Mesenchymal stem cell (in vitro differentiated cells and primary cell): ENCODE results near the gene CEBPZ.
A peak's percentile ranks its signal among the peaks of the same experiment; 100 is the strongest.

ENCODE experiments used
- DNase-seq: peaks from one replicate; pipeline ENCODE4 v3.0.0-alpha.2; 2013
- H2AFZ ChIP-seq: one replicate; pipeline ENCODE4 v1.6.1; 2013; ENCODE audit warnings: low read depth, mild to moderate bottlenecking, control low read depth, inconsistent platforms, low read length, moderate library complexity
- H2AK5ac ChIP-seq: 2 replicates; pipeline ENCODE4 v1.6.1; 2013; ENCODE audit warnings: low read length, moderate library complexity, mild to moderate bottlenecking, inconsistent platforms; ENCODE audit not compliant: severe bottlenecking
- H2BK120ac ChIP-seq: one replicate; pipeline ENCODE4 v1.6.1; 2013; ENCODE audit warnings: low read depth, mild to moderate bottlenecking, inconsistent platforms, low read length, moderate library complexity
- H2BK12ac ChIP-seq, 2 experiments: one replicate each; pipeline ENCODE4 v1.6.1; 2013; ENCODE audit warnings: inconsistent platforms in 2 of 2, low read length in 2 of 2, mild to moderate bottlenecking in 2 of 2, moderate library complexity in 2 of 2, control low read depth in 1 of 2
- H2BK15ac ChIP-seq: one replicate; pipeline ENCODE4 v1.6.1; 2013; ENCODE audit warnings: mild to moderate bottlenecking, low read depth, inconsistent platforms; ENCODE audit not compliant: poor library complexity, severe bottlenecking
- H2BK5ac ChIP-seq: 2 replicates; pipeline ENCODE4 v1.6.1; 2013; ENCODE audit warnings: low read depth, mild to moderate bottlenecking, low read length, control low read depth, inconsistent platforms; ENCODE audit not compliant: poor library complexity, severe bottlenecking
- H3K14ac ChIP-seq, 2 experiments: one replicate each; pipeline ENCODE4 v1.6.1; 2013; ENCODE audit warnings: inconsistent platforms in 2 of 2, low read length in 2 of 2, control low read depth in 1 of 2, mild to moderate bottlenecking in 1 of 2, moderate library complexity in 1 of 2
- H3K18ac ChIP-seq, 2 experiments: one replicate each; pipeline ENCODE4 v1.6.1; 2013; ENCODE audit warnings: inconsistent platforms in 2 of 2, low read length in 2 of 2, control low read depth in 1 of 2, low read depth in 1 of 2, mild to moderate bottlenecking in 1 of 2
- H3K23ac ChIP-seq, 2 experiments: one replicate each; pipeline ENCODE4 v1.6.1; 2013; ENCODE audit warnings: inconsistent platforms in 2 of 2, low read length in 2 of 2, mild to moderate bottlenecking in 2 of 2, moderate library complexity in 2 of 2, control low read depth in 1 of 2
- H3K27ac ChIP-seq: 2 replicates; pipeline ENCODE4 v1.5.1; 2013; ENCODE audit warnings: mild to moderate bottlenecking, moderate library complexity, low read length, control low read depth, inconsistent platforms; ENCODE audit not compliant: poor library complexity, severe bottlenecking
- H3K27me3 ChIP-seq, 2 experiments: 2 replicates each; pipeline versions ENCODE4 v1.6.1 to v1.7.0; 2013; ENCODE audit warnings: low read length in 2 of 2, mild to moderate bottlenecking in 2 of 2, moderate library complexity in 2 of 2, control low read depth in 1 of 2, inconsistent platforms in 1 of 2; ENCODE audit not compliant: control insufficient read depth in 1 of 2, insufficient read depth in 1 of 2
- H3K36me3 ChIP-seq, 2 experiments: 2 replicates each; pipeline versions ENCODE4 v1.6.1 to v1.7.0; 2013; ENCODE audit warnings: low read length in 2 of 2, control low read depth in 1 of 2, inconsistent platforms in 1 of 2, low read depth in 1 of 2, mild to moderate bottlenecking in 1 of 2; ENCODE audit not compliant: insufficient read depth in 2 of 2, control insufficient read depth in 1 of 2
- H3K4ac ChIP-seq, 2 experiments: one replicate each; pipeline ENCODE4 v1.6.1; 2013; ENCODE audit warnings: inconsistent platforms in 2 of 2, low read length in 2 of 2, mild to moderate bottlenecking in 2 of 2, moderate library complexity in 2 of 2, control low read depth in 1 of 2, low read depth in 1 of 2
- H3K4me1 ChIP-seq: 2 replicates; pipeline ENCODE4 v1.6.1; 2013; ENCODE audit warnings: low read depth, low read length, control low read depth; ENCODE audit not compliant: control insufficient read depth, insufficient read depth
- H3K4me2 ChIP-seq: 2 replicates; pipeline ENCODE4 v1.6.1; 2013; ENCODE audit warnings: low read length, mild to moderate bottlenecking, inconsistent platforms; ENCODE audit not compliant: poor library complexity, severe bottlenecking
- H3K4me3 ChIP-seq, 2 experiments: 2 replicates each; pipeline versions ENCODE4 v1.5.1 to v1.7.0; 2013; ENCODE audit warnings: low read length in 2 of 2, mild to moderate bottlenecking in 2 of 2, control low read depth in 1 of 2, low read depth in 1 of 2; ENCODE audit not compliant: insufficient read depth in 1 of 2
- H3K79me1 ChIP-seq: replicated peaks from 2 replicates; pipeline ENCODE4 v1.6.1; 2013; ENCODE audit warnings: mild to moderate bottlenecking, control low read depth, low read length, inconsistent platforms; ENCODE audit not compliant: poor library complexity, severe bottlenecking
- H3K9ac ChIP-seq: 2 replicates; pipeline ENCODE4 v1.7.0; 2013; ENCODE audit warnings: mild to moderate bottlenecking, low read length, moderate library complexity
- H3K9me3 ChIP-seq: 2 replicates; pipeline ENCODE4 v1.7.0; 2013; ENCODE audit warnings: mild to moderate bottlenecking, low read length; ENCODE audit not compliant: control insufficient read depth
- H4K8ac ChIP-seq: one replicate; pipeline ENCODE4 v1.6.1; 2013; ENCODE audit warnings: inconsistent platforms, mild to moderate bottlenecking, low read length, moderate library complexity
- H4K91ac ChIP-seq: one replicate; pipeline ENCODE4 v1.6.1; 2013; ENCODE audit warnings: mild to moderate bottlenecking, low read length, inconsistent platforms
- WGBS: methylation state at CpG from one replicate; pipeline ENCODE4 v1.1.7; 2013; ENCODE audit warnings: mixed read lengths; 5-methylcytosine and 5-hydroxymethylcytosine counted together

The CEBPZ gene

DNA sequence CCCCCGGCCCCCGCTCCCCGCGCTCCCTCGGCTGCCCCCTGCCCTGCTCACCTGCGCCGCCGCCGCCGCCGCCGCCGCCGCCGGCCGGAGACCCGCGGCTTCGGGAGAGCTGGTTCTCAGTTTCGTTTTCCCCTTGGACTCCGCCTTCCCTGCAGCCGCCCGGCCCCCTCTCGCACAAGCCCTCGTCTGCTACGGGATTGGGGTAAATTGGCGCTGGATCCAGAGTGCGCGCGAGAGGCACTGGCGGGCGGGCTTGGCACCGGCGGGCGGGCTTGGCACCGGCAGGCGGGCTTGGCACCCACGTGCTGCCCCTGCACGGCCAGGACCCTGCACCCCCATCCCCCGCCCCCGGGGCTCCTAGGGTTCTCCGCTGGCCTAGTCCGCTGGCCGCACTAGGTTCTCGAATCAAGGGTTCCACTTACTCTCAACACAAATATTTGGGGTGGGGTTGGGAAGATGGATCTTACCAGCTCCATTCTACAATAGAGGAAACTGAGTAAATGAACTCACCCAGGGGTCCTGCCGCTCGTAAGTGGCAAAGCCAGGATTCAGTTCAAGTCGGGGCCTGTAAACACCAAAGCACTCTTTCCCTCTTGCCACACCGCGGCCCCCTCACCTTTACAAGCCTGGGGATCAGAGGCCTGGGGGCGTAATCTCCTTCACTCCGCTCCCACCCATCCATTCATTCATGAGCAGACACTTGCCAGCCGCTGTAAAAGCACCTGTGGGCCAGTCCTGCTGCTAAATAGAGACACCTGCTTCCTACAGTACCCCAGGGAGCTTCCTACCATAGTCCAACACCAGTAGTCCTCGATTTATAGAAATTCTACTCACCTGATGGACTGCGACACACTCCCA is 74.3 kb downstream of the CEBPZ start, which contains the start of gene EIF2AK2:
Gene EIF2AK2 (minus strand): TSS at position 124 of the 858 bp plus-strand sequence. CDS start 9,174 bp downstream, outside the sequence.
- 10% methylated on average over 46 of the region's 55 CpGs for WGBS
- H3K9ac ChIP-seq, result peak within 1 kb of the TSS; percentile 94
- no peaks in the 10 kb centered on the region for H3K27me3 ChIP-seq
- H2AK5ac ChIP-seq, result no peak within 1 kb of the TSS
- peak within 1 kb of the TSS; percentile 73 for H4K91ac ChIP-seq
- H3K4me2 ChIP-seq, result peak within 1 kb of the TSS; percentile 84
- peaks cover 0 to 15% of the 10 kb centered on the region in 2 experiments for H3K36me3 ChIP-seq
- DNase-seq, result peak; percentile 88
- H3K9me3 ChIP-seq, result no peaks in the 10 kb centered on the region
- H2BK12ac ChIP-seq, result no peak within 1 kb of the TSS
- peak within 1 kb of the TSS; percentile 80 for H2BK15ac ChIP-seq
- H3K23ac ChIP-seq, result no peak within 1 kb of the TSS
- H3K79me1 ChIP-seq, result peaks cover 6% of the 10 kb centered on the region
- H3K4me3 ChIP-seq, result peak within 1 kb of the TSS; percentile 91 to 93
- H3K14ac ChIP-seq, result peak within 1 kb of the TSS in 1 of 2 experiments; percentile 83
- peak within 1 kb of the TSS; percentile 97 for H4K8ac ChIP-seq
- H3K4ac ChIP-seq, result peak within 1 kb of the TSS in 1 of 2 experiments; percentile 17
- H3K4me1 ChIP-seq, result peaks cover 3% of the 10 kb centered on the region
- peak within 1 kb of the TSS; percentile 39 for H3K27ac ChIP-seq
- H3K18ac ChIP-seq, result peak within 1 kb of the TSS; percentile 77 to 91
- H2BK120ac ChIP-seq, result peak within 1 kb of the TSS; percentile 88
- H2BK5ac ChIP-seq, result no peak within 1 kb of the TSS
- peak within 1 kb of the TSS; percentile 68 for H2AFZ ChIP-seq

DNA sequence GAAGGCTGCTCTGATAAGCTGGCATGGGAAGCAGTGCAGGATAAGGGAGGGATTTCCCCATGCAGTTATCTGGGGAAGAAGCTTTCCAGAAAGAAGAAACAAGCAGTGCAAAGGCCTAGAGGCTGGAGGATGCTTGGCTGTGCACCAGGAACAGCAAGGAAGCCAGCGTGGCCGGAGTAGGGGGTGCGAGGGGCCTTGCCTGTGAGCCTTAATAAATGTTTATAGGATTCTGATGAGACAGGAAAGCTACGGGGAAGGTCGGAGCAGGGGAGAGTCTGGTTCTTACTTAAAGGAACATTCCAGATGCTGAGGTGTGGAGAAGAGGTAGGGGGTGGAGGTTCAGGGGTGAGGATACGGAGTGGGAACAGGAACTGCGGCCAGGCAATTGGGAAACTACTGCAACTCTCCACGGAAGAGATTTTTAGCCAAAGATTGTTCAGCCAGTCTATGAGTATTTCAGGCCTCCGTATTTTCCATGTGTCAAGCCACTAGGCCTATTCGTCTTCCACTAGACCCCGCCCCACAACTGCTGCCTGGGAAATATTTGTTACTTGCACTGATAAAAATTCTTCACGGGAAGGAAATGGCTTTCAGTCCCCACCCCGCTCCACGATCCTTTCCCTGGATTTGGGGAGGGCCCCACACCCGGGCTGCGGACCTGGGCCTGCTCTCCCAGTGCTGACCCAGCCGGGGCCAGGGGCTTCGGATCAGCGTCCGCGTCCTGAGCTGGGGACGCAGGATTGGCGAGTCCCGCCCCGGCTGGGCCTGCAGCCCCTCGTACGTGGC is 75.1 kb downstream of the CEBPZ start:
- Histone ChIP-seq H3K27me3 (no peaks in the 10 kb centered on the region), H3K4me1 (peaks cover 3% of the 10 kb centered on the region), H3K27ac (peak overlapping the region; percentile 39), H2BK12ac (no peak overlapping the region), H3K4me3 (peak overlapping the region; percentile 91 to 93), H2BK15ac (peak overlapping the region; percentile 80), H3K23ac (no peak overlapping the region), H4K91ac (peak overlapping the region; percentile 73), H3K4ac (peak overlapping the region in 1 of 2 experiments; percentile 17), H2AK5ac (no peak overlapping the region), H3K36me3 (peaks cover 3 to 15% of the 10 kb centered on the region in 2 experiments), H3K14ac (peak overlapping the region in 1 of 2 experiments; percentile 83), H3K18ac (peak overlapping the region; percentile 77 to 91), H3K9ac (peak overlapping the region; percentile 94), H3K4me2 (peak overlapping the region; percentile 84), H2BK120ac (peak overlapping the region; percentile 88), H4K8ac (peak overlapping the region; percentile 97), H3K79me1 (peaks cover 6% of the 10 kb centered on the region), H2AFZ (peak overlapping the region; percentile 68), H3K9me3 (no peaks in the 10 kb centered on the region), H2BK5ac (no peak overlapping the region)
- 3% methylated on average over 26 of the region's 27 CpGs for WGBS
- peak; percentile 75 for DNase-seq

GRCh38 chr2:37154785-37155184 is 76.6 kb downstream of the CEBPZ start:
- Histone ChIP-seq H3K27me3 (no peaks in the 10 kb centered on the region), H3K9me3 (no peaks in the 10 kb centered on the region), H3K4me1 (peaks cover 3% of the 10 kb centered on the region), H4K8ac (no peak overlapping the region), H2BK12ac (no peak overlapping the region), H3K4ac (no peak overlapping the region), H2AFZ (no peak overlapping the region), H2BK120ac (no peak overlapping the region), H3K14ac (no peak overlapping the region), H3K9ac (no peak overlapping the region), H3K27ac (no peak overlapping the region), H3K18ac (no peak overlapping the region), H4K91ac (no peak overlapping the region), H3K23ac (no peak overlapping the region), H2BK15ac (no peak overlapping the region), H2BK5ac (no peak overlapping the region), H2AK5ac (no peak overlapping the region), H3K4me3 (no peak overlapping the region), H3K36me3 (peaks cover 3 to 15% of the 10 kb centered on the region in 2 experiments), H3K4me2 (no peak overlapping the region), H3K79me1 (peaks cover 6% of the 10 kb centered on the region)
- no peak for DNase-seq
- WGBS, result 97% methylated on average over 4 of the region's 4 CpGs

DNA sequence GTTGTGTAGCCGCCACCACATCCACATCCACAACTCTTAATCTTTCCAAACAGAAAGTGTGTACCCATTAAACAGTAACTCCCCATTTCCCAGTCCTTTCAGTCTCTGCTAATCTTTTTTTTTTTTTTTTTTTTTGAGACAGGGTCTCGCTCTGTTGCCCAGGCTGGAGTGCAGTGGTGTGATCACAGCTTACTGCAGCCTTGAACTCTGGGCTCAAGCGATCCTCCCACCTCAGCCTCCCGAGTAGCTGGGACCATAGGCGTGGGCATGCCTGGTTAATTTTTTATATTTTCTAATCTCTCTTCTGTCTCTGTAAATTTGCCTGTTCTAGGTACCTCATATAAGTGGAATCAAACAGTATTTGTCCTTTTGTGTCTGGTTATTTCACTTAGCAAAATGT is 78.2 kb downstream of the CEBPZ start:
- no peak overlapping the region for H2AFZ ChIP-seq
- H3K14ac ChIP-seq, result no peak overlapping the region
- H3K18ac ChIP-seq, result no peak overlapping the region
- no peak overlapping the region for H3K9ac ChIP-seq
- no peak overlapping the region for H3K27ac ChIP-seq
- H3K4me1 ChIP-seq, result peaks cover 3% of the 10 kb centered on the region
- DNase-seq, result no peak
- no peaks in the 10 kb centered on the region for H3K9me3 ChIP-seq
- no peak overlapping the region for H3K4me2 ChIP-seq
- peaks cover 14% of the 10 kb centered on the region for H3K79me1 ChIP-seq
- no peak overlapping the region for H2BK120ac ChIP-seq
- no peak overlapping the region for H2AK5ac ChIP-seq
- no peak overlapping the region for H2BK12ac ChIP-seq
- 92% methylated on average over 3 of the region's 5 CpGs for WGBS
- H2BK5ac ChIP-seq, result no peak overlapping the region
- peaks cover 4 to 28% of the 10 kb centered on the region in 2 experiments for H3K36me3 ChIP-seq
- no peaks in the 10 kb centered on the region for H3K27me3 ChIP-seq
- no peak overlapping the region for H4K91ac ChIP-seq
- H2BK15ac ChIP-seq, result no peak overlapping the region
- H4K8ac ChIP-seq, result no peak overlapping the region
- H3K4me3 ChIP-seq, result no peak overlapping the region
- H3K23ac ChIP-seq, result no peak overlapping the region
- no peak overlapping the region for H3K4ac ChIP-seq
